Endothelial cell of umbilical vein (primary cell): ENCODE results near the gene COX7B2.

Source experiments
- CTCF ChIP-seq, 2 donors: IDR thresholded peaks; 1 replicate in 1 of 2; 2 replicates in 1 of 2; pipeline ENCODE4 v1.5.1; 2011; ENCODE audit warnings: low read length in 2 of 2, mild to moderate bottlenecking in 2 of 2, moderate library complexity in 2 of 2, control low read depth in 1 of 2, inconsistent platforms in 1 of 2, low read depth in 1 of 2; ENCODE audit not compliant: insufficient read depth in 1 of 2; ENCODE audit errors: extremely low read depth in 1 of 2
- POLR2A ChIP-seq: IDR thresholded peaks from 2 replicates; pipeline ENCODE4 v1.6.1; 2012; ENCODE audit warnings: low read depth, mild to moderate bottlenecking, control low read depth, low read length

DNA sequence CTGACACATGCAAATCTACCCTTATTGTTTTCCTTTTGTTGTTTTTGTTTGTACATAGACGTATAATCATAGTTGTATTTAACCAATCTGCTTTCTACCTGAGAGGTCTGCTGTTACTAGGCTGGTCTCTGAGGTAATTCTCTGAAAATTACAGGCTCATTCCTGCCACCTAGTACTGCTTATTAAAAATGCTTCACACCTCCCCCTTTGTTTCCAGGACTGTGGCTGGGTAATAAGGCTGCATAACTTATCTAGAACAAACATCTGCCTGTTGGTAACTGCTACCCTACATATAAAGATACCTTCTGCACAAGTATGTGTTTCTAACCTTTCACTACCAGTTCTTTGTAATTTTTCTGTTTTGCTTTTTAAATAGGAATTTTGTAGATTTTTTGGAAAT lies 34.2 kb downstream of the COX7B2 start:
- TF ChIP-seq POLR2A (no peak), CTCF (IDR thresholded peaks at IDR 0.05; ENCODE audit: extremely low read depth in 1 of 2, insufficient read depth in 1 of 2, low read depth in 1 of 2, low read length in 2 of 2) (no peak)
